NCI-H2196 treated with DMSO at 0.1 percent for 48 hours (cell line): ENCODE measurements around the gene TIGD7.
"Not testable (repeated sequence)": the region's sequence is repeated elsewhere in the genome, so short reads cannot be mapped to it uniquely, and the experiment has no call there.

Experiments used
- DNase-seq: peaks from one replicate; lab custom pipeline; 2025; ENCODE audit not compliant: unreplicated experiment; lab: John Stamatoyannopoulos, UW

TIGD7 gene

DNA sequence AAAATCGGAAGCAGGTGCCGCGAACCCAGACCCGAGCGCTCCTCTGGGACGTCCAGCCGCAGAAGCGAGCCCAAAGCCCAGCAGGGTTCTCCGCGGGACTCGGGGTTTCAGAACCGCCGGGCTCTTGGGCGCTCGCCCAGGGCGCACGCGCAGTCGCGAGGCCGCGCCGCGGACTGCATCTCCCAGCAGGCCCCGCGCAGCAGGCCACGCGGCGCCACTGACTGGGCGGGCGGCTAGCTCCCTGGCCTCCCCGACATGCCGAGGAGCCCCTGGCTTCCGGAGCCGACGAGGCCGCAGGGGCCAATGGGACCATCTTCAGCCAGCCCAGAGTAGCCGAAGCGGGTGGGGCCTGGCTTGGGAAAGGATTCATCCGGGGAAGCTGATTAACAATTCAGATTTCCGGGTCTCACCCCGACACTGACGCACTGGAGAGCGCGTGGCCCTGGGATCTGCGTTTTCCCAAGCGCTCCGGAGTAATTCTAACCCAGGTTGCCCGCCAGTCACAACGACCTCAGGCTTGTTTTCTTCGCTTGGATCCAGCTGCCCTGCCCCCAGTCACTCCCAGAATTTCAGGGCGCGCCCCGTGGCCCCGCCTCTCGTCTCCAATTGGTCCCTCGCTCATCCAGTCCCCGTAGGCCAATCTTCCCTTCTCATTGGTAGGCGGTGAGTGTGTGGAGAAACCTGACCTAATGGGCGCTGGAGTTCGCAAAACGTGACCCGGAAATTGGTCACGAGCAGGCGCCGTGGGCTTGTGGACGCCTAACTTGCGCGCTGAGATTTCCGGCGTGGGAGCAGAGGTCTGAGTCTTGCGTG lies 22.3 kb downstream of the TIGD7 start, which contains the start of gene ZNF263:
Gene ZNF263 (plus strand): TSS at position 762 of the 813 bp plus-strand sequence. CDS start 328 bp downstream, outside the sequence.
- peak; percentile 96 for DNase-seq

DNA sequence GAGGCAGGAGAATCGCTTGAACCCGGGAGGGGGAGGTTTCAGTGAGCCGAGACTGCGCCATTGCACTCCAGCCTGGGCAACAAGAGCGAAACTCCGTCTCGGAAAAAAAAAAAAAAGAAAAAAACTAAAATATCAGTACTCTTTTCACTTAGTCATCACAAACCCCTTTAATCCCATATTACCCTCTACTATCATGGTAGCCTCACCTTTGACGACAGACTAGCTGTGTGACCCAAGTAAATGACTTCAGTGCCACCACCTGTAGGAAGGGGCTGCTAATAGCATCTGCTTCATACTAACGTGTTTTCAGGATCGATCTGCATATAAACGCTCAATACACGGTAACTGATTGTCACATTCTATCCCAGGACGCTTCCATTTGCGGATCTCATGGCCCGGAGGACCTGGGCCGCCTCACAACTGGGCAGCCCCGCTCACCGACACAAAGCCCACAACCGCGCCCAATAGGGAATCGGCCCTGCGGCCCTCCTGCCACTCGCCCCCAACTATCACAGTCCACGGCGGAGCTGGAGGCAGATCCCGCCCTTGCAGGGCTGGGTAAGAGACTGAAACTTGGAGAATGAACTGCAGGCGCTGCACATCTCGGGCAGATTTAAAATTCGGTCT lies 23.0 kb downstream of the TIGD7 start:
- no peak for DNase-seq

DNA sequence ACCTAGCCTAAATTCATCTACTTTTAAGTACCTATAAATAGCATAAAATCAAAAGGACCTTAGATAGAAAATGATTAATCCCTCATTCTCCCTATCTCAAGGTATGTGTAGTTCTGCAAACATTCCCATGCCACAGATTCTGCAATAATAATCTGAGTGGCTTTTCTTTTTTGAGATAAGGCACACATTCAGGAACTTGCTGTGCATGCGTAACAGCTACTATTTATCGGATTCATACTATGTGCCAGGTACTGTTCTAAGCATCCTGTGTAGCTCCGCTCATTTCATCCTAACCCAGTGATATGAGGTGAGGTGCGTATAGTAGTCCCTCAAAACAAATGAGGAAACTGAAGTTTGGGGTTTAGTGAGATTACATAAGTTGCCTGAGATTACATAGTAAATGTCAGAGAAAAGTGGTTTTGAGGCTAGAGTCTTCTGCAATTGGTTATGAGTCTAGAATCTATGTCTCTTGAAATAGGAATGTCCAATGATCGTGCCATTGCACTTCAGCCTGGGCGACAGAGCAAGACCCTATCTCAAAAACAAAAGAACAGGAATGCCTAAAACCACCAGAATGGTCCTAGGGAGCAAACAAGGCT lies 23.9 kb downstream of the TIGD7 start:
- DNase-seq = no peak

DNA sequence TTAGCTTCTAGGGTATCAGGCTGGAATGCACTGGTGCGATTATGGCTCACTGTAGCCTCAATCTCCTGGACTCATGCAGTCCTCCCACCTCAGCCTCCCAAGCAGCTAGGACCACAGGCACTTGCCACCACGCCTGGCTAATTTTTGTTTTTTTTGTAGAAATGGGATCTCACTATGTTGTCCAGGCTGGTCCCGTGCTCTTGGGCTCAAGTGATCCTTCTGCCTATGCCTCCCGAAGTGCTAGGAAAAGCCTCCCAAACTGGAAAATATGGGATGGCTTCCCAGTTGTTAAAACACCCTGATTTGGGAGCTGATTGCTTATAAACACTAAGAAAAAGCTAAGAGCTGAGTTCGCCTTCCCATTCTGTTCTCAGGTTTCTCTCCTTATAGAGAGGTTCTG lies 28.6 kb downstream of the TIGD7 start:
- no peak for DNase-seq

DNA sequence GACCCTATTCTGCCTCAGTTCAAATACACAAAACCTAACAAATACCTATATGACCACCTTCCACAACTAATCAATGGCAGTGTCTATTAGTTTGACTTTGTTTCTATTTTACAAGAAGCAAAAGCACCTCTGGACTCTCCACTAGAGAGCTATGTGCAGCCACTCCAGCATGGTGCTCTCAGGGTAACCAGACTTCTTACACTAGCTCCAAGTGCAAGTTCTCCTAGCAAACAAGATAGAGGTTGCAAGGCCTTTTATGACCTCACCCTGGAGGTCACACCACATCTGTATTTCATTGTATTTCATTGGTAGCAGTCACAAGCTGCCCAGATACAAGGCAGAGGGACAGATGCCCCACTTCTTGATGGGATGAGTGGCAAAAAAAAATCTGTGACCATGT lies 30.3 kb downstream of the TIGD7 start:
- DNase-seq = no peak

DNA sequence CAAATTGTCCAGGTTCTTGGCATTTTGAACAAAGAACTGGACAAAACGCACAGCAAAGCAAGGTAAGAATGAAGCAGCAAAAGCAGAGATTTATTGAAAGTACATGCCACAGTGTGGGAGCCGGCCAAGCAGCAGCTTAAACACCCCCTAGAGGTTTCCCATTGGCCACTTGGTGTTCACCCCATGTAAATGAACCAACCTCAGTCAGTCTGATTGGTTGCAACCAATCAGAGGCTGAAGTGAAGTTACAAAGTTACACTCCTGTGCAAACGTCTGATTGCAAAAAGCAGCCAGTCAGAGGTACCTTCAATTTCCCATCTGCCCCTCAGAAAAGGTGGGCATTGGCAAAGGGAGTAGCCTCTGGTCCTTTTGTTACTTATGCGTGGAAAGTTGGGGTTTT lies 30.7 kb downstream of the TIGD7 start:
- DNase-seq = no peak

DNA sequence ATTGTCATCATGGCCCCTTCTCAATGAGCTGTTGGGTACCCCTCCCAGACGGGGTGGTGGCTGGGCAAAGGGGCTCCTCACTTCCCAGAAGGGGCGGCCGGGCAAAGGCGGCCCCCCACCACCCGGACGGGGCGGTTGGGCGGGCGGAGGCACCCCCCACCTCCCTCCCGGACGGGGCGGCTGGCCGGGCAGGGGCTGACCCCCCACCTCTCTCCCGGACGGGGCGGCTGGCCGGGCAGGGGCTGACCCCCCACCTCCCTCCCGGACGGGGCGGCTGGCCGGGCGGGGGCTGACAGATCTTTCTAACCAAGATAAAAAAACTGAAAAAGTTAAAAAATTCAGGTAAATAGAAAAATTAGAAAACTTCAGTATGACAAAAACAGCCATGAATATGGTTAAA lies 33.9 kb downstream of the TIGD7 start:
- DNase-seq = not testable (repeated sequence)

DNA sequence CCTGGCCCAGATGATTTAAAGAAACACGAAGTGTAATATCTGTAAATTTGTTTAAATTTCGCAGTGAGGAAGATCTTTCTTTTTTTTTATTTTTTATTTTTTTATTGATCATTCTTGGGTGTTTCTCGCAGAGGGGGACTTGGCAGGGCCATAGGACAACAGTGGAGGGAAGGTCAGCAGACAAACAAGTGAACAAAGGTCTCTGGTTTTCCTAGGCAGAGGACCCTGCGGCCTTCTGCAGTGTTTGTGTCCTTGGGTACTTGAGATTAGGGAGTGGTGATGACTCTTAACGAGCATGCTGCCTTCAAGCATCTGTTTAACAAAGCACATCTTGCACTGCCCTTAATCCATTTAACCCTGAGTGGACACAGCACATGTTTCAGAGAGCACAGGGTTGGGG lies 34.5 kb downstream of the TIGD7 start:
- DNase-seq = not testable (repeated sequence)

DNA sequence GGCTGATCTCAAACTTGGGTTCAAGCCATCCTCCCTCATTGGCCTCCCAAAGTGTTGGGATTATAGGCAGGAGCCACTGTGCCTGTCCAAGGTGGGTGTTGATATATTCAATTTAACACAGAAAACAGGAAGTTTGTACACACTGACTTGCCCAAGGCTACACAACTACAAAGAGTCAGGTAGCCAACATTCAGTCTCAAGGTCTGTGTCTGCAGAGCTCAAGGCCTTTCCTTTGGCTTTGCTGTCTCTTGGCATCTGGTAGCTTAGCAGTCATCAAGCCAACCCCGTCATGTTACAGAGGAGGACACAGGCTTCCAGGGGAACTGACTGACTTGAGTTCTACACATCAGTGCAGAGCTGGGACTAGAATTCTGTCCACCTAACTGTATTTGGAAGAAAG lies 36.9 kb downstream of the TIGD7 start:
- DNase-seq = no peak

DNA sequence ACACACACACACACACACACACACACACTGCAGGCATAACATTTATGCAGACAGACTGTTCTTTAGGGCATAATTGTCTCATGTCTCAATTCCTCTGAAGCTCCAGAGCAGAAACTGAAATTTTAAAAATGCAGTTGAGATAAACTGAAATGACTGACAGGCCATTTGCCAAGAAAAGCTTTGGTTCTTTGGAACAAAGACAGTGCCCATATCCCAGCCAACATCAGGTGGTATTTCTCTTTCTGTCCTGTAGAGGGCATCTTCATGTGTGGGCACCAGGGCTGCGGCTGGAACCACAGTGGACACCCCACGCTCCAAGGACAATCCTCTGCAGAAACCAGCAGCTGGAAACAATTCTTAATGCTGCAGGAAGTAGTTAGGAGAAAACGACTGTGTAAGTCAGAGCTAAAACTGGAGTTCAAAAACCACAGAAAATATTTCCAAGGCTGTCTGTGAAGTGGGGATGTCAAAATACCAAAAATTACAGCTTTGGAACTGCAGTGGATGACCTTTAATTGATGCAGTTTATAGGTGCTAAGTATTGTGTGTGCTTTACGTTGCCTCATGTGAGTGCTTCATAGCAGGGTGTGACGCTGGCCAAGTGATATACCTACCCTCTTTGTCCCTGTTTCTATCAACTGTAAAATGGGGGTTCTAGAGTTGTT lies 38.2 kb downstream of the TIGD7 start:
- DNase-seq = peak; percentile 4

DNA sequence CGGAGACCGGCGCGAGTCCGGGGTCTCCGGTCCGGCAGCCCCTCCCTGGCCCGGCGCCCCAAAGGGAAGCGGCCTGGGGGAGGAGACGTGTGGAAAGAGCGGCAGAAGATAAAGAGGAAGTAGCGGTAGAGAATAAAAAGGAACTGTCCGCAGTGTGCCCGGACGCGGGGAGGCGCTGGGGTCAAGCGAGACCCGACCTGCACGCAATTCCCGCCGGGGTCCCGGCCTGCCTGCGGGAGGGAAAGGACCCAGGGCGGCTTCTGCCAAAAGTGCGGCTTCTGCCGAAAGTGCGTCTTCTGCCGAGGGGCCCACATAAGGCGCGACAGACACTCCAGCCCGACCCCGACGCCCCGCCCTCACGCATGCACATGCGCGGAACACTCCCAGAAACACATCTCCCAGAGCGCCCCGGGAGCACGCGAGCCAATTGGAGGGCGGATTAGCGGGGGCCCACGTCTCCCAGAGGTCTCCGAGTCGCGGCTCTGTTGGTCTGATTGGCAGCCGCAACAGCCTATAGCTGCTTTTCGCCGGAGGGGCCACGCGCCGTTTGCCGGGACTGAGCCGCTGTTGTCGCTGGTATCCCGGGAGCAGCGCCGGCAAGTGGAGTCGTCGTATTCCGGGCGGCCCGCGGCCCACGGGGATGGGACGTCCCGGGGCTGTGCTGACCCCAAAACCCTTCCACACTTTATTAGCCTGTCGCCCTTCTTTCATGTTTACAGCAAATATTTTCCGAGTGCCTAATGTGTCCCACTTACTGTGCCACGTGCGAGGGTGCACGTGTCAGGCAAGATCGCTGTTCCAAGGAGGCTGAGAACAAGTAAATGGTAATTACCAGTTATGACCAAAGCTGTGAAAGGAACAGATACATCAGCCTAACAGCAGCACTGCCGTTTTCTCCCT lies 40.8 kb downstream of the TIGD7 start:
- peak; percentile 97 for DNase-seq

DNA sequence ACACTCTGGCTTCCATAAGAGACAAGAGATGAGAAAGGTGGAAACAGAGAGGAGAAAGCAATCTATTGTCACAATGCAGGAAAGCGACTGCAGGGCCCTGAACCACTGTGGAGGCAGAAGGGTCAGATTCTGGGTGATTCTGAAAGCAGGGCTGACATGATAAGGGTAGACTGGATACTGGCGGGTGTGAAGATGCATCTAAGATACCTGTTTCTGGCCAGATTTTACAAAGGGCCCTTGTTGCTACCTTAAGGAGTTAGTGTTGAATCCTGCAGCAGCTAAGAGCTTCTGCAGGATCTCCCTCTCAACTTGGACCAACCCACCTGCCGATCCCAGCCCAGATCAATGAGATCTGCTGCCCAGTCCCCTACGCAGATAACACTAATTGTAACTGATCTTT lies 42.7 kb downstream of the TIGD7 start:
- no peak for DNase-seq

DNA sequence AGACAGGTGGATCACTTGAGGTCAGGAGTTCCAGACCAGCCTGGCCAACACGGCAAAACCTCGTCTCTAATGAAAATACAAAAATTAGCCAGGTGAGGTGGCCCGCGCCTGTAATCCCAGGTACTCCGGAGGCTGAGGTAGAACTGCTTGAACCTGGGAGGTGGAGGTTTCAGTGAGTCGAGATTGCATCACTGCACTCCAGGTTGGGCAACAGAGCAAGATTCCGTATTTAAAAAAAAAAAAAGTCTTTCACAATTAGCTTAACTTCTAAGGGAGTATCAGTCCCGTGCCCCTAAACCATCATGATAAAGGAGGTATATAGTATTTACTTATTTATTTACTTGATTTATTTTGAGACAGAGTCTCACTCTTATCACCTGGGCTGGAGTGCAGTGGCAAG lies 45.4 kb downstream of the TIGD7 start:
- DNase-seq = no peak

DNA sequence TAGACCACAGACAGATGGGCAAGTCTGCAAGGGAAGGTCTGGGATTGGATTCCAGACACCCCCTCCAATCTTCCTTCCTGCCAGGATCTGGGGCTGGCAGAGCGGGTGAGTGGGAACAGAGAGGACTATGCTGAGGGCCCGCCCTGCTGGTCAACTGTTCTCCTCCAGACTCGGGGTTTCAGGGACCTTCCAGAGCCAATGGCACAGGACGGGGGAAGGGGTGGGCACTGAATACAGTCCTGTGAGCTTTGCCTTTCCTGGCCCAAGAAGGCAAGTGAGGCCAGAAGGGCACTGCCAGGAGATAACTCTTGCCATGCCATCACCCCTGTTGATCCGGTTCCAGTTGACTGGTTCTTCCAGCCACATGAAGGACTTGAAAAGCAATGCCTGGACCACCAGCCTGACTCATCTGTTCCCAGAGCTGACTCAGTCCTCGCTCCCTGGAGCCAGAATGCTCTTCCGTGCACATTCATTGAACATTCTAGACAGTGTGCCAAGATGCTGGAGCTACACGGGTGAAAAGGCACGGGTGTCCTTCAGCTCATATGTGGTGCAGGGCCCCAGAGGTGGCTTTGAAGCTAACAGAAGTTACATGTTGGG lies 48.3 kb downstream of the TIGD7 start:
- no peak for DNase-seq

DNA sequence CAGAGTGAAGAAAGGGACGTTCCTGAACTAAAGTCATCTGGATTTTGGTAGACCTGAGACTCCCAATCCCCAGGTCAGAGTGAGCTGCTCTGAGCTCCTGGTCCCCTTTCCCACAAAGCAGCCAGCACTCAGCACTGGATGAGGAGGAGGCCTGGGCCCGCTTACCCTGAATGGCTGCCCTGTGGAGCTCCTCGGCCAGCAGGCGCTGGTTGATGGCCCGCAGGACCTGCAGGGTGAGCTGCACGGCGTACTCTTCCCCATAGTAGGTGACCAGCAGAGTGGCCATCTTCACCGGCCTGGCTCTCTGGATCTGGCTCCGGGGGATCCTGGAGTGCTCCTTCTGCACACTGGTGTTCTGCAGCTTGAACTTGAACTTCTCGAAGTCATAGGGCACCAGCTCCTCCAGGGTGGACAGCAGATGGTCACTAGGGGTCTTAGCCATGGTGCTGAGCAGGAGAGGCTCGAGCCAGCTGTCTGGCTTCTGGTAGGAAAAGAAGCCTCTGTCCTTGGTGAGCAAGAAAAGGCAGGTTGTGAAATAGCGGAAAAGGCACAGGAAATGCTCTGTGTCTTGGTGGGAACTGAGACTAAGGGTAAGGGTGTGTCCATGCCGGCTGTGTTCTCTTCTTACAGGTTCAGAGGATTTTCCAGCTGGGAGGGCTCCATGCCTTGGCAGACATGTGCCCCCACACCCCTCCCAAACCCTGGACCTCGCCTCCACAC lies 48.9 kb downstream of the TIGD7 start, which contains the start of gene MEFV:
Gene MEFV (minus strand): TSS at position 488 of the 720 bp plus-strand sequence. CDS start 46 bp downstream, at position 442.
- no peak for DNase-seq

DNA sequence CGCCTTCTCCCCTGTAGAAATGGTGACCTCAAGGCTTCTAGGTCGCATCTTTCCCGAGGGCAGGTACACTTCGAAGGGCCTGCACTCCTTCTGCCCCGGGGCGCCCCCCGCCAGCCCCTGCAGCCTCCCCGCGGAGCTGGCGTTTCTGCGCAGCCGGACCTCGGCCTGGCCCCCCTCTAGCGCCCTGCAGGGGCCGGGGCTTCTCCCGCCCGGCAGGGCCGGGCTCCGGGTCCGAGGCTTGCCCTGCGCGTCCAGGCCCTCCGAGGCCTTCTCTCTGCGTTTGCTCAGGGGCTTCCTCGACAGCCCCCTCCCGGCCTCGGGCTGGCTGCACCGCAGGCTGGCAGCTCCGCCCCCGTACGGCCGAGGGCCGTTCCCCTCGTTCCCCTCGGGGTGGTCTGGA lies 50.9 kb downstream of the TIGD7 start:
- DNase-seq = no peak

DNA sequence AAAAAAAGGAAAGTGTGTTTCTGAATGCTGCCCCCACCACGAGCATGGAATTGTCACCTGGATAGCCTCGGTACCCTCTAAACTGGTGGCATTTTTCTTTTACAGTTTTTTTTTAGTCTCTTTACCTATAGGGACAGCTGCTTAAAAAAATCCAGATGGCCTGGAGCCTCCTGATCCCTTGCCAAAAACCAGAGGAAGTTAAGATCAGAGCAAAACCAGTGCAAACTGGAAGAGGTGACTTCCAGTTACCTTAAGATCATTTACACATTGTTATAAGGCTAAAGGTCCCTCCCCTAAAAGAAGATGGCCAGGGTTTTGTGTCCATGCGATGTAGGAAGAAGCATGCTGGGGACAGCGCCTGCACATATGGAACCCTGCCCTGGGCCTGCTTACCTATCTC lies 52.3 kb downstream of the TIGD7 start:
- DNase-seq = no peak

DNA sequence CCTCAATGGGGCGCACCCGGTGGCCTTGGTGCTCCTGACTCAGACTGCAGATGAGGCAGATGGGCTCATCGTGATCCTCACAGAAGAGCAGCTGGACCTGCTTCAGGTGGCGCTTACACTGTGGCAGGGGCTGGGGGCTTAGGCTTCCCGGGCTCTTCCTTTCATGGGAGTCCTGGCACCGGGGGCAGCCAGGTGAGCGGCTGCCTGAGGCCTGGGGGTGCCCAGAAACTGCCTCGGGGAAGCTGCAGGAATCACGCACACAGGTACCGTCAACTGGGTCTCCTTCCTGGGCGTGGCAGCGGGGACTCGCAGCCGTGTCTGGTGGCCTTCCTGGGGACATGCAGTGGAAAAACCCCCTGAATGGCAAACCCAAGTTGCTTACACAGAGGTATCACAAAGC lies 55.8 kb downstream of the TIGD7 start:
- DNase-seq = no peak

DNA sequence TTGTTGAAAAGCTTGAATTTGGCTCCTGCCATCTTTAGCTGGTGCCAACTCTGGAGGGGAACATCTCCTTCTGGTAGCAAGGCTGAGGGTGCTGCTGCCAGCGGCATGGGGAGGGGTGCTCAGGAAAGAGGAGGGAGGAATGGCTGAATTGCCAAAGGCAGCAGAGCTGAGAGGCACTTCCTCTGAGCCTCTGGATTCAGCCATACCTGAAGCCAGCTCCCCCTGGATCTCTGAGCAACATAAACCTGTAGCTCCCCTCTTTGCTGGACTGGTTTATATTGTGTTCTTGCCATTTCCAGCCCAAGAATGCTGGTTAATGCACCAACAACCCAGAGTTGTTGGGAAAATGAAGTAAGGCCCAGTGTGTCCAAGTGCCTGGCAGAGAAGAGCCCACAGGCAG lies 56.2 kb downstream of the TIGD7 start:
- DNase-seq = no peak
